A204.1 (cell line): ENCODE measurements around the gene RAB6B.

Source experiments
- FAIRE-seq: peaks from 2 replicates; lab custom pipeline; 2012; peaks lifted over from hg19 to GRCh38; lab: Jason Lieb, UNC

RAB6B gene

DNA sequence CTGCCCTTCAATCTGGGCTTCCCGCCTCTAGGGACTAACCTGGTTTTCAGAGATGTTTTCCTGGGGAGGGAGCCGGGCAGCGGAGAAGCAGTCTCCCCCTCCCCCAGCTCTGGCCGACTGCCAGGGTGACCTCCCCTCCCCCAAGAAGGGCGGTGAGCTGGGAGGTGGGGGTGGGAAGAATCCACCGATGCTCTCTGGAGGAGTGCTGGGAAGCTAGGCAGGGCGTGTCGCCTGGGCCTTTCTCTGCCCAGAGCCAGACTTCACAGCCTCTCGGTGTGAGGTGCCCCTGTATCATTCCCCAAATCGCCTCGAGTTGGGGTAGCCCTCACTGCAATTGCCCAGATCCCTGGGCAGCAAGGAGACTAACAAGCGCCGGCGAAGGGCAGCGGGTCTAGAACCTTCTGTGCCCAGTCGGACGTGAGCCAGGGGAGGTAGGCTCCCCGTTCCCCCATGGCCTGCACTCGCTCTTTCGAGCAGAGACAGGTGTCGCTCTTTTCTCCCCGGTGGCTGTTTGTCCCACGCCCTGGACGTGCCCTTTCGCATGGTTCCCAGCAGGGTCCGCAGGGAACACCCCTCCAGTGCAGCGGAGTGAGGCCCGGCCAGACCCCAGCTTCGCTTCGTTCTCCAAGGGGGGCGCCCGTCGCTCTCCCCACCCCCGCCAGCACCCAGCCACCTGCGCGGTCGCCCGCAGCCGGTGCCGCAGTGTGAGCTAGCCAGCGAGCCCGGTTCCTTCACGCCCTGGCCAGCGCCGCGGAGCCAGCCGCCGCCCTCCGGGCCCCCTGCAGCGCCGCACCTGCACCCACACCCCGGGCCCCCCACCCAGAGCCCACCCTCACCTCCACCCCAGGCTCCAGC is 1.1 kb downstream of the RAB6B start:
- FAIRE-seq = no peak

DNA sequence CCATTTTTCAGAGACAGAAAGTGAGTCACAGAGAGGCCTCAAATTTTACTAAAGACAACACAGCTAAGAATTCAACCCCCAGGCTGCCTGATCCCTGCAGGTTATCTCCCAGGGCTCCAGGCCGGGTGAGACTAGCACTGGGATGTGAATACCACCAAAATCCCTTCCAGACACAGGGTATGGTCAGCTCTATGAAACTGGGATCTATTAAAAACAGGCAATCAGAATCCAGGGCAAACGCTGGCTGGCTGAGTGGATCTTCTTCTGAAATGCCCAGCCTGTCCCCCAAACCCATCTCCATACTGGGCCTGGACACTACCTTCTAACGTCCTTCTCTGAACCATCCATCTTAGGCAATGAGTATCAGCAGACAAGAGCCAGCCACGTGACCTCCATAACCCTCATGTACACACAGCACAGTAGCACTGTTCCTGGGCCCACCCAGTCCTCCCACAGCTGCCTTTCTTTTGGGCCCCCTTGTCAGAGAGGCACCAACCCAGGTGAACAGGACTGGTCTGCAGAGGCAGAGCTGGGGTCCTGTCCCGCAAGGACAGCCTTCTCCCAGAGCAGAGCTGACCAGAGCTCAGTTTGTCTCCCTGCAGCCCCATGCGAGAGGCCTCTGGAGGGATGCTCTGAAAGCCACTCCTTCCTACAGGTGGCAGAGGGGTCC is 1.9 kb downstream of the RAB6B start:
- no peak for FAIRE-seq

DNA sequence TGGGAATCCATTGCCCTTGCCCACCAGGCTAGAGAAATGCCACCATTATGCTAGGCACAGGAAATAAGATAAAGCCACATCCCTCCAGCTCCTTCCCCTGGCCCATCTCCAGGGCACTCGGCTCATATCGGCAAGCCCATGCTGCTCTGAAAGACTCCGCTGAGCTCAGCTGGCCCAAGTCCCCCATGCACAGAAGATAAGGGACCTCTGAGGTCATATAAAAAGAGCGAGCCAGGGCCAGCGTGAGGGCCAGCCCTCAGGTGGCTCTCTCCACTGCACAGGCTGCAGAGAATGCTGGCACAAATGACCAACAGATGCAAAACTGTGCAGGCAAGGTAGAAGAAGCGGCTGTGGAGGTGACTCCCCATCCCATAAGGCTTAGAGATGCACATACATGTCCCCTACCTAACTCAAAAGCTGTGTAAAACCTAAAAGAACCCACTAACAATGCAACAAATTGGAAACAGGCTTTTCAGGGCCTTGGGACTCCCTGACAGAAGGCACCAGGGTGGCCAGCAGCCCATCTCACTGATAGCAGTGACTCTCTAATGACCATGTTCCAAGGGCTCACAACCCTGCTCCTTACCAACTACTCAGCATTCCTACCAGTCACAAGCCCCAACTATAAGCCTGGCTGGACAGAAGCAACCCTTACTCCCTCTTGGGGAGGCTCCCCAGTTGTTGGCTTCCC is 3.0 kb downstream of the RAB6B start:
- FAIRE-seq = no peak

DNA sequence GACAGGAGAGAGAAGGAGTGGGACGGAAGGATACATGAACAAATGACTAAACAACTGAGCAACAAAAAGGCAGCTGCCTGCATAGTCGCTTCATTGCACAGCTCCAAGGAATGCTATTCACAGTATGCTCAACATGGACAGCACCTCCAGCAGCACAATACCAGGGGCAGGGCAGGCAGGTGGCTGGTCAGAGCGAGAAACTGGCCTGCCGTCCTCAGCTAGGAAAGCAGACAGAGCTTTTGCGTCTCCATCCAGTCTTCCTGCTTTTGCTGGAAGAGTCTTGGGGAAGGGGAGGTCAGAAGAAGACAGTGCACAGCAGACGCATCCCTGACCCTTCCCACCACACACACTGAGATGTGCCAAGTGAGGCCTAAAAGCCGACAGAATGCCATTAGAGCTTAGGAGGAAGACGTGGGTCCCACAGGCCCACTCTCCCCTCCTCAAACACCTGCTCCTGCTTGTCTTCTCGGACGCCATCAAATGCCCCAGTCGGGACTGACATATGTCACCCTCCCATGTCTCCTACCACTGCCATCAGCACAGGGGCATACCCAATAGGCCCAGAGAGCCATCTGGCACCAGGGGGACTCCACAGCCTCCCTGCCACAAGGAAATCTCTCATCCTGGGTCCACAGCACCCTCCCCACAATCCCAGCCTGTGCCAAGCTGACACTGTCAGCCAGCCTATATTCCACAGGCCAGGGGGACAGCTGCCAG is 3.9 kb downstream of the RAB6B start:
- no peak for FAIRE-seq

DNA sequence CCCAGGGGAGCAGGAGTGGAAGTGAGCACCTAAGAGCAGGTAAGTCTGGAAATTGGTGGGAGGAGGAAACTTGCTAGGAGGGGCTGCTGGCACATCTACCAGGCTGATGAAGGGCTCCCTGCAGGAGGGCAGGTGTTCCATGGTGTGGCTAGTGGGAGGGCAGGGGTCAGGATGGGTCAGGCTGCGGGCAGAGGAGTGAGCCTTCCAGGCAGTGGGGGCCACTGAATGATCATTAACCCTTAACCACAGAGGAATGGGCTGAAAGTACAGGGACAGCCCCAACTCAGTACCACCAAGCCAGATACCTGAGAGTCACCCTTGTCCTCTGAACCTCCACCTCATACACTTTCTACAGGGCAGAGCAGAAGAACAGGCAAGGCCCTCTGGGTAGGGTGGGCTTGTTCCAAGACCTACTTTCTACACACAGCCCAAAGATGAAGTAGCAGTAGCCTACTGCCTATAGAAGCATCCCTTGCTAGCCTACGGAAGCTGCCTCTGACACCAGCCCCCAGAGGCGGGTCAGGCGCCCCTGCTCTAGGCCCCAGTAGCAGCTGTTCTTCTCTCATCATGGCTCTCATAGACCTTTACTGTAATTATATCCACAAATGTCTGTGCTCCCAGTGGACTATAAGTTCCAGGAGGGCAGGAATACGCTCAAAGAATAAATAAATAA is 4.6 kb downstream of the RAB6B start:
- no peak for FAIRE-seq

DNA sequence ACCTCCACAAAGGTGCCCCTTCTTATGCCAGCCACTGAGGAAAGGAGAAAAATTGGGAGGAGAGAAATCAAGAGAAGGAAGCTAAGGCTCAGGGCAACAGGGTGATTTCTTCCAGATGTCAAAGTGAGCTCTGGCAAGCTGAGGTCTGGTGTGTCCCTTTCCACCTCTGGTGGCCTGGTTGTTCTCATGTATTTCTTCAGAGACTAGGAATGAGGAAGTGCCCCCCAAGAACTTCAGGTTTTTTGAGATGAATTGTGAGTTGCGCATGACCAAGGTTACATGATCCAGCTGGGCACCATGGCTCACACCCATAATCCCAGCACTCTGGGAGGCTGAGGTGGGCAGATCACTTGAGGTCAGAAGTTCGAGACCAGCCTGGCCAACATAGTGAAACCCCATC is 5.6 kb downstream of the RAB6B start:
- FAIRE-seq = no peak

DNA sequence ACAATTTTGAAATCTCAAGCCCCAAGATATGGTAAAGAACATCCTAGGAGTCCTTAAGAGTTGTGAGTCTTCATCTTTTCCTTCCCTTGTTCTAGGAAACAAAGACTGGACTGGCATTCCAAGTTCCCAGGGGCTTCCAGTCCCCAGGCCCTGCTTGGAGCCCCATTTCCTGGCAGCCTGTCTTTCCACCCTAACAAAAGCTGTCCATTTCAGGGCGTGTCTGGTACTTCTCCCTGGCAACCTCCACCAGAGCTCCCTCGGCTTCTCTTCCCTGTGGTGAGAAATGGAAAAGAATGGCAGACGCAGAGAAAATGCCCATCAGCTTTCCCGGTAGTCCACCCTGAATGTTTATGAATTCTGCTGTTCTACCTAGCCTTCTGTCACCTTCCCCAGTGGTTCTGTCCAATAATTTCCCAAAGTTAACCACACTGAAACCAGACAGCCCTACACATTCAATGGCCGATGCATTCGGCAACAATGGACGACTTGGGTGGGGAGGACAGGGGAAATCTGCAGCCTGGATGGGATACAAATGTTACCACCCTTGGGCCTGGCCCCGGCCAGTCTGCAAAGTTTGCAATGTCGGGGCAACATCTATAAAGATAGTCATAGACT is 6.8 kb downstream of the RAB6B start:
- no peak for FAIRE-seq

DNA sequence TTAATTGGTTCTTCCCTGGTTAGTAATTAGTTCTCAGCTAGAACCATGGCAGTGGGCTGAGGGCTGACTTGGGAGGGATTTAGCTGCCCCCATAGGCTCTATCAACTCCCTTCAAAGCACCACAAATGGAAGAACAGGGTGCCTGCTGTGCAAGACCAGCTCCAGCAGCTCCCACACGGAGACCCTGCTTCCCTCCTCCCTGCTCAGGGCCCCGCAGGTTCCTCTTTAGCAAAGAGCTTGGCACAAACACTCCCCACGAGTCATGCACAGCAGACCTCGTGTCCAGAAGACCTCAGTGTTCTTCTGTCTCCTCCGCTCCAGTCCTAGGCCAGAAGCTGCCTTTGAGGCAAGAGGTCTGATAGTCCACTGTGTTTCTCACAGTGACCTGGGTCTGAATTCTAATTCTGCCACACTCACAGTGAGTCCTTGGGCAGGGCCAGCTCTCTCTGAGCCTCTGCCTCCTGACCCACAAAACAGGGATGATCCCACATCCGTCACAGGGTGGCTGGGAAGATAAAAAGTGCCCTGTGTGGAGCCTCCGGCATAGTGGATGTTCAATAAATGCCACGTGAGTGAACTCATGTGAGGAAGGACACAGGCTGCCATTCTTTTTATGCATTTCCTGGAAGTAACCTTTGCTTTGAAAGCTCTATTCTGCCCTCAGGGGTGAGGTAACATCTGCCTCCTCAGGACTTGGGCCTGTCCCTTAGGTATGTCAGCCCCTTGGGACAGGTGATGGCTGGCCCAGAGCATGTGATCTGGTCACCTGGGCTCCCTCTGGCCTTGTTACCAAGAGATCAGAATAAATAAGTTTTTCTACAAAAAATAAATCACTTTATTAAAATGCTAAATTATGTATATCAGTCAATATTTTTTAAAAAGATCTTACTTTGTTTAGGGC is 7.6 kb downstream of the RAB6B start:
- no peak for FAIRE-seq

DNA sequence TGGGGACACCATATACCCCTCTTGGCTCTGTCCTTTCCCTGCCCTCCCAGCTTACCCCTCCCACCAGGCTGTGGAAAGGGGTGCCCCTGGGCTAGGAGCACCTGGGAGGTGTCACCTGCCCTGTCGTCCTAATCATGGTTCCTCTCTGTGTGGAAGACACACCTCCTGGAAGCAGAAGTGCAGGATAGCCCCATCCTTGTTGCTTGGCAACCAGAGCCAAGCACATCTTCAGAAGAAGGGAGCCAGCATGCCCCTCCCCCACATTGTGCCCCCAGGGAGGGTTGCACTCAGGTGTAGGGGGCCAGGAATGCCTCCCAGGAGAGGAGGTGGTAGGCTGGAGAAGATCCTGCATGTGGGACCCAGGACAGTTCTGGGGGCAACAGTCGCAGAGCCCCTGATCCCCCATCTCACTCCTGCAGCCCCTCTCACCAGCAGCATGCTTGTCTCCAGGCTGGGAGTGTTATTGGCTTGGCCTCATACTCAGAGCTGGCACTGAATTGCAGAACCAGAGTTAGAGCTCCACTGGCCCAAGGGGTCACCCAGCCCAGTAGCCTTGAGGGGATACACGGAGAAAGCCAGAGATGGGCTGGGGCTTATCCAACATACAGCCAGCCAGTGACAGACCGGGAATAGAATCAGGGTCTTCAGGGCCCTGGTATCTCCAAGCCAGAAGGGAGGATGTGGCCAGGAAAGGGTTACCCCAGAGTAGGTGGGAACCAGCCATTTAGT is 8.4 kb downstream of the RAB6B start:
- FAIRE-seq = no peak

DNA sequence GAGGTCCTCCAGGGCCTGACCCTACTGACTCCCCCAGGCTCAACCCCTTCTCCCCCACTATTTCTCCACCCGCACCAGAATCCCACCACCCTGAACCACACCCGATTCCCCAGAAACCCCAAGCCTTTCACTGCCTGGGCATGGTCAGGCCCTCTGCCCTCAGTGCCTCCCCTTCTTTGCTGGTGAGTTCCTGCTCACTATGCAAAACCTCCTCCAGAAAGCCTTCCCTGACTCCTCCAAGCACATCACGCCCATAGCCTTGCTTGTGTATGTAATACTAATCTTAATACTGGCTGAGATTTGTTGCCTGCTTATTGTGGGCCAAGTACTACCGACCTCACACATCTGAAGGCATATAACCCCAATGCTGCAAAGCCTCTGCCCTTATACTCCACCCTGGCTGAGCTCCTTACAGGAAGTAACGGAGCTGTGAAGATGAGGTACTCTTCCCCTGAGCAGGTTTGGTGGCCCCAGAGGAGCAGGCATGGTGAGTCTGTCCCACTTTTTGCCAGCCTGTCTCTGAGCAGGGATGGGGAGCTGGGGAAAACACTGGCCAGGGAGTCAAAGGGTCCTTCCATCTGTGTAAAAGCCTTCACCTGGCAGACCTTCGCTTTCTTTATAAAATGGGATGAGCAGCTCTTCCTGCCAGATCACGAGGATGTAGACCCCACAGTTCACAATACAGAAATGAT is 9.5 kb downstream of the RAB6B start:
- no peak for FAIRE-seq

DNA sequence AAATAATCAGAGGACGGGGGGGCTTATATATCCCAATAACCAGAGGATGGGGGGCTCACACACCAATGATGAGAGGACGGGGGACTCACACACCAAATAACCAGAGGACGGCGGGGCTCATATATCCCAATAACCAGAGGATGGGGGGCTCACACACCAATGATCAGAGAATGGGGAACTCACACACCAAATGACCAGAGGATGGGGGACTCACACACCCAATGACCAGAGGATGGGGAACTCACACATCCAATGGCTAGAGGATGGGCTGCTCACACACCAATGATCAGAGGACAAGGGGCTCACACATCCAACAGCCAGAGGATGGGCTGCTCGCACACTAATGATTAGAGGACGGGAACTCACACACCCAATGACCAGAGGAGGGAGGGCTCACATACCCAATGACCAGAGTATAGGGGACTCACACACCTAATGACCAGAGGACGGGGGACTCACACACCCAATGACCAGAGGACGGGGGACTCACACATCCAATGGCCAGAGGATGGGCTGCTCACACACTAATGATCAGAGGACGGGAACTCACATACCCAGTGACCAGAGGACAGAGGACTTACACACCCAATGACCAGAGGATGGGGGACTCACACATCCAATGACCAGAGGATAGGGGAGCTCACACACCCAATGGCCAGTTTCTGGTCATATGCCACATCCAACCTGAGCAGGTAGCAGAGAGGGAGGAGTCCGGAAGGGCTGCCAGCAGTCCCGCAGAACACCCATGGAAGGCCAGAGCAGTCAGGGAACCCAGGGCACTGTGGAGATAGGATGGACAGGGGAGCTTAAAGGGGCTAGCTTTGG is 10.6 kb downstream of the RAB6B start:
- FAIRE-seq = no peak

DNA sequence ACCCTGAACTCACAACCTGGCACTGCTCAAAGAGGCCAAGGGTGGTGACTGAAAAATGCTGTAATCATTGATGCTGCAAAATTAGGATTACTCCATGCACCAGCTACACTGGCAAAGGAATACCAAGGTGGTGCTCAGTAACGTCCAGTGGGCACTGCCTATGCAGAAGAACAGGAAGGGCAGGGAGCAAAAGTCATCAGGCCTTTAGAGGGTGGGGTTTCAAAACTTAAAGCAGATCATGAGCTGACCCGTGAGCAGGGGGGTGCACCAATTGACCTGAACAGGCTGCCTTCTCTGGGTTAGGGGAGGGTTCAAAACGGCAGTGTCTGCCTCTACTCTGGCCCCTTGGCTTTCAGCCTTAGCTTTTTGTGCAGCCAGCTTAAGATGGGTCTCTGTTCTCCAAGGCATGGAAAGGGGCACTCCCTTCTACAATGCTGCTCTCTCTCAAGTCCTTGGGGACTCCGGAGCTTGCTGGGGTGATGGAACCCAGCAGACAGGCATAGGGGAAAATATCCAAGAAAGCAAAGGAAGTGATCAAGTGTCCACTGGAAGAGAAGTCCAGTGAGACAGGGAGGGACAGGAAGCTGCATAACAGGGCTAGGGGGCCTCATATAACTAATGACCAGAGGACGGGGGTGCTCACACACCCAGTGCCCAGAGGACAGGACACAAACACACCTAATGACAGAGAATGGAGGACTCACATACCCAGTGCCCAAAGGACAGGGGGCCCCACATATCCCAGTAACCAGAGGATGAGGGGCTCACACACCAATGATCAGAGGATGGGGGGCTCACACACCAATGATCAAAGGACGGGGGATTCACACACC is 11.4 kb downstream of the RAB6B start:
- FAIRE-seq = no peak

DNA sequence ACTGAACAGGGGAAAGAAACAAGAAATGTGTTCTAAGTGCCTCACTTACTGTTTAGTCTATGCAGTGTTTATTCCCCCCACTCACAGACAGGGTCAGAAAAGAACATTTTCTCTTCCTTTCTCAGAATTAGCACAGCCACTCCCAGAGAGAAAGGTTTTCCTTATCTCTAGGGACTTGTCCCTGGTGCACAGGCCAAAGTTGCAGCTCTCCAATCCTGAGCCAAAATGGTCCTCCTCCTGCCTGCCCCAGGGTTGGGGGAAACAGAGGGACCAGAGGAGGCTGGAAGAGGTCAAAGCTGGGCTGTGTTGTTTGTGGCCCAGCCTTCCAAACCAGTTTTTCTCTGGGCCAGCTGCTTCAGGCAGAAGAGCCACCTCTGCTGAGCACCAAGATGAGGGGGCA is 12.0 kb downstream of the RAB6B start:
- no peak for FAIRE-seq

DNA sequence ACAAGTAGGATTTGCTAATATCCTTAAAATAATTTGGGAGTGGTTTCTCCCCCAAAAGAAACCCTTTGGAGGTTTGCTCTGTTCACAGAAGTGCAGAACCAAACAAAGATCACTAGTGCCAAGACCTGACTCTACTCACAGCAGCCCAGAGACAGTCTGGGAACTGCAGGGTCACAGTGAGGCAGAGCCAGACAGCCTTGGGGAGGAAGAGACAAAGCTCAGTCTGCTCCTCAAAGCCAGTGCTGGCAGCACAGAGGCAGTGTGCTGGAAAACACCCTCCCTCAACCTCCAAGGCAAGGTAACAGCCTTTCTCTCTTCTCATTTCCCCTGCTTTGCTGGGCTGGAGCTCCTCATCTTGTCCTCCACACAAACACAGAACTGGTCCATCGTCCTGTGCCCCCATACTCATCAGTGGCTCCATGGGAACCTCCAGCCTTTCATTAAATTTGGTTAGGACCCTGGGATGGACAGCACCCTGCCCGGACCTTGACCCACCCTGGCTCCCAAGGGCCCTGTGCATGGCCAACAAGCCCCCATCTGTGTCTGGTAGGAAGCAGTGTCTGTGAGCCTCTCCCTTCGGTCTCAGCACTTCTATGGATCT is 12.6 kb downstream of the RAB6B start:
- no peak for FAIRE-seq

DNA sequence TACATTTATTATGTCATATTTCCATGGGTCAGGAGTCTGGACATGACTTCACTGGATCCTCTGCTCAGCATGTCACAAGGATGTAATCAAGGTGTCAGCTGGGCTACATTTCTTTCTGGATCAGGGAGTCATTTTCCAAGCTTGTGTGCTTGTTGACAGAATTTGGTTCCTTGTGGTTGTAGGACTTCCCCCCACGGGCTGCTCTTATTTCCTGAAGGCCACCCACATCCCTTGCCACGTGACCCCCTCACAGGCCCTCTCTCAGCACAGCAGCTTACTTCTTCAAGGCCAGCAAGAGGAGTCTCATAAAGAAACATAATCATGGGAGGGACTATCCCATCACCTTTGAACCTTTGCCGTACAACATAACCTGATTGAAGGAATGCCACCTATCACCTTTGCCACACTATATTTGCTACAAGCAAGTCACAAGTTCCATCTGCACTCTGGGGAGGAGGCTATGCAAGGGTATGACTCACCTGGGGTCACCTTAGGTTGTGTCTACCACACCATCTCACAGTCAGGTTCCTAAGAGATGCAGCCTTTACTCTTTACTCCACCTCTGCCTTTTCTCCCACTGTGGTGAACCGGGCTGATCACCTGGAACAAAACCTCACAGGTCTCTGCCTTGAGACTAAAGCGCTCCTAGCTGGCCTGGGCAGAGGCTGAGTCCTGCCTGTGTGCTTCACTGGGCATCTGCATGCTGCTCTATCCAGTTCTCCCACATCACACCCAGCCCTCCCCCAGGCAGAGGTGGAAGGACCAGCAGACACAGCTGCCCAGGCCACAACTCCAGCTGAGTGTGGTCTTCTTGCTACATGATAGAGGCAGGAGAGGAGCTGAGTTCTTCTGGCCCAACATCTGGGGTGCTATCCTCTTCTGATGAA is 13.5 kb downstream of the RAB6B start:
- FAIRE-seq = no peak

DNA sequence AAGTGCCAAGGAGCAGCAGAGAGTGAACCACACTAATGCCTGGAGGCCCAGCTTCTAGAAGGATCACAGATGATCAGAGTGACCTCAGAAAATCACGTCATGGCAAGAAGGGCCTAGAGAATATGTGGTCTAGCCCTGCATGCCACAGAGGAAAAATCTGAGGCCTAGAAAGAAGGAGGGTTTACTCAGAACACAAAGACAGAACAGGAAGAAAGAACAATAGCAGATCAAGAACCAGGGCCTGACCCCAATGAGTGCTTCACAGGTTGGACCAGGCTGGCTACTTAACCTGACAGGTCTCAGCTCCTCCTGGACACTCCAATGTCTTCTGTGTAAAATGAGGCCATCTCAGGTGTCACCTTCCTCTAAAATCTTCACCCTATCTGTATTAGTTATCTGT is 14.2 kb downstream of the RAB6B start:
- no peak for FAIRE-seq
